Endothelial cell of umbilical vein (primary cell): ENCODE results near the gene VSX2. TPM values are rescaled to one million over a fixed set of nuclear protein-coding genes. Genes with fewer than 3 reads are reported as not detected.
A peak's percentile ranks its signal among the peaks of the same experiment; 100 is the strongest.
"Not testable (repeated sequence)": the region's sequence is repeated elsewhere in the genome, so short reads cannot be mapped to it uniquely, and the experiment has no call there.

ENCODE experiments used
- BruUV-seq: library from RNA; stranded (reverse); fragments of 400-500 nt; replicated peaks from 2 replicates; lab custom pipeline; 2021; lab: Mats Ljungman, UMichigan
- CTCF ChIA-PET: fragments of 300-600, 350-600 bp; sonication (Branson Sonifier 250); formaldehyde crosslinking; loops from one replicate; lab custom pipeline; 2021; ENCODE audit warnings: antibody characterized with exemption, inconsistent platforms; lab: Charles Lee
- POLR2A ChIA-PET: fragments of 300-600, 350-600 bp; sonication (Branson Sonifier 250); formaldehyde crosslinking; loops from one replicate; lab custom pipeline; 2021; ENCODE audit warnings: antibody characterized with exemption, inconsistent platforms; lab: Charles Lee
- DNase-seq: peaks from one replicate; pipeline ENCODE4 v3.0.0-alpha.2; 2011; ENCODE audit warnings: low read depth, low spot score
- FAIRE-seq: peaks from 2 replicates; lab custom pipeline; 2011; peaks lifted over from hg19 to GRCh38; lab: Jason Lieb, UNC
- H2AFZ ChIP-seq: 2 replicates; pipeline ENCODE4 v1.6.0; 2012; ENCODE audit warnings: low read depth, low read length, control low read depth, inconsistent platforms
- H3K27ac ChIP-seq: 2 replicates; pipeline ENCODE4 v1.5.1; 2011; ENCODE audit warnings: low read depth, mild to moderate bottlenecking, control low read depth, low read length, moderate library complexity; ENCODE audit not compliant: insufficient read depth
- H3K27me3 ChIP-seq, 2 experiments: 2 replicates each; pipeline versions ENCODE4 v1.6.0 to v1.6.1; 2011; ENCODE audit warnings: low read length in 2 of 2, mixed read lengths in 1 of 2; ENCODE audit not compliant: control insufficient read depth in 2 of 2, insufficient read depth in 2 of 2
- H3K36me3 ChIP-seq, 2 experiments: 2 replicates in 1 of 2; 3 replicates in 1 of 2; pipeline ENCODE4 v1.5.1; 2011; ENCODE audit warnings: low read length in 2 of 2, mild to moderate bottlenecking in 1 of 2, moderate library complexity in 1 of 2; ENCODE audit not compliant: control insufficient read depth in 2 of 2, insufficient read depth in 2 of 2; ENCODE audit errors: extremely low read depth in 1 of 2
- H3K4me1 ChIP-seq: 3 replicates; pipeline ENCODE4 v1.5.1; 2011; ENCODE audit warnings: mild to moderate bottlenecking, low read length; ENCODE audit not compliant: control insufficient read depth, insufficient read depth; ENCODE audit errors: extremely low read depth
- H3K4me2 ChIP-seq: 2 replicates; pipeline ENCODE4 v1.6.1; 2011; ENCODE audit warnings: low read length, control low read depth, mixed read lengths; ENCODE audit not compliant: insufficient read depth
- H3K4me3 ChIP-seq, 3 experiments: fragments of 200-600 bp in 1 of 3; sonication (generic), shearing (Covaris generic) in 1 of 3; replicated peaks in 1 of 3; 2 replicates each; pipeline ENCODE4 v1.5.1; 2011 to 2016; ENCODE audit warnings: control low read depth in 3 of 3, low read length in 3 of 3, mild to moderate bottlenecking in 2 of 3, inconsistent platforms in 1 of 3, low read depth in 1 of 3, moderate library complexity in 1 of 3; ENCODE audit not compliant: insufficient read depth in 1 of 3
- H3K79me2 ChIP-seq: 2 replicates; pipeline ENCODE4 v1.6.0; 2012; ENCODE audit warnings: low read length, inconsistent platforms; ENCODE audit not compliant: control insufficient read depth, insufficient read depth
- H3K9ac ChIP-seq: replicated peaks from 2 replicates; pipeline ENCODE3; 2011; ENCODE audit warnings: low read length, control low read depth; ENCODE audit not compliant: insufficient read depth; ENCODE audit errors: extremely low read depth
- H3K9me1 ChIP-seq: replicated peaks from 3 replicates; pipeline ENCODE4 v1.6.0; 2011; ENCODE audit warnings: mild to moderate bottlenecking, low read length; ENCODE audit not compliant: control insufficient read depth, insufficient read depth; ENCODE audit errors: extremely low read depth
- H3K9me3 ChIP-seq: replicated peaks from 2 replicates; pipeline ENCODE4 v1.5.1; 2012; ENCODE audit warnings: low read length, inconsistent platforms; ENCODE audit not compliant: control insufficient read depth, insufficient read depth
- H4K20me1 ChIP-seq: replicated peaks from 2 replicates; pipeline ENCODE3; 2011; ENCODE audit warnings: mild to moderate bottlenecking, low read length; ENCODE audit not compliant: control insufficient read depth, insufficient read depth; ENCODE audit errors: extremely low read depth
- CTCF ChIP-seq, 2 donors: IDR thresholded peaks; 1 replicate in 1 of 2; 2 replicates in 1 of 2; pipeline ENCODE4 v1.5.1; 2011; ENCODE audit warnings: low read length in 2 of 2, mild to moderate bottlenecking in 2 of 2, moderate library complexity in 2 of 2, control low read depth in 1 of 2, inconsistent platforms in 1 of 2, low read depth in 1 of 2; ENCODE audit not compliant: insufficient read depth in 1 of 2; ENCODE audit errors: extremely low read depth in 1 of 2
- EZH2 ChIP-seq: IDR thresholded peaks from 2 replicates; pipeline ENCODE4 v1.6.1; 2012; ENCODE audit warnings: borderline replicate concordance, low read depth, mild to moderate bottlenecking, moderate library complexity, low read length, inconsistent platforms; ENCODE audit not compliant: severe bottlenecking
- FOS ChIP-seq: IDR thresholded peaks from 2 replicates; pipeline ENCODE4 v1.6.1; 2011; ENCODE audit warnings: mild to moderate bottlenecking, low read length, moderate library complexity, borderline replicate concordance; ENCODE audit not compliant: insufficient read depth
- GATA2 ChIP-seq: IDR thresholded peaks from 2 replicates; pipeline ENCODE4 v1.7.0; 2011; ENCODE audit warnings: low read depth, mild to moderate bottlenecking, moderate library complexity, mixed read lengths, low read length; ENCODE audit not compliant: insufficient read length, insufficient read depth
- JUN ChIP-seq: IDR thresholded peaks from 2 replicates; pipeline ENCODE4 v1.6.1; 2011; ENCODE audit warnings: borderline replicate concordance, low read depth; ENCODE audit not compliant: insufficient read length, insufficient read depth
- MAX ChIP-seq: IDR thresholded peaks from 2 replicates; pipeline ENCODE4 v1.6.1; 2011; ENCODE audit not compliant: insufficient read depth, insufficient read length
- MYC ChIP-seq: IDR thresholded peaks from one replicate; pipeline ENCODE4 v1.6.1; 2011; ENCODE audit warnings: mild to moderate bottlenecking, low read depth, low read length
- POLR2A ChIP-seq: IDR thresholded peaks from 2 replicates; pipeline ENCODE4 v1.6.1; 2012; ENCODE audit warnings: low read depth, mild to moderate bottlenecking, control low read depth, low read length
- POLR2AphosphoS5 ChIP-seq: IDR thresholded peaks from 2 replicates; pipeline ENCODE4 v1.6.1; 2012; ENCODE audit warnings: low read depth, mild to moderate bottlenecking, control low read depth, low read length, moderate library complexity; ENCODE audit not compliant: insufficient read depth
- dilution Hi-C: fragments of 300-500 bp; cut with MboI; formaldehyde crosslinking; loops from one replicate; pipeline ENCODE4 v1.15.0; 2019; ENCODE audit warnings: low sequenced_read_pairs; ENCODE audit not compliant: extremely low pct_ligation_motif_present
- intact Hi-C: fragments of 100-400 bp; cut with micrococcal nuclease; formaldehyde crosslinking; loops from one replicate; pipeline ENCODE4 v1.10.0; 2022
- polyA plus RNA-seq, 4 experiments: library from polyadenylated mRNA; depleted of rRNA in 3 of 4; stranded (reverse) in 3 of 4; unstranded in 1 of 4; fragments of >200 nt; gene quantifications; 2 replicates each; pipeline versions ENCODE4 v1.2.1 to v1.2.3, GENCODE V29; 2011 to 2012; ENCODE audit warnings: missing spikeins in 1 of 4
- total RNA-seq: library from RNA; stranded (reverse); gene quantifications from 2 replicates; pipeline ENCODE4 v1.2.3, GENCODE V29; 2021

VSX2 gene
- total and polyA plus RNA-seq, 2 donors (not counting 3 experiments of a cell fraction or from before 2014, with no cell fraction given) = not detected

DNA sequence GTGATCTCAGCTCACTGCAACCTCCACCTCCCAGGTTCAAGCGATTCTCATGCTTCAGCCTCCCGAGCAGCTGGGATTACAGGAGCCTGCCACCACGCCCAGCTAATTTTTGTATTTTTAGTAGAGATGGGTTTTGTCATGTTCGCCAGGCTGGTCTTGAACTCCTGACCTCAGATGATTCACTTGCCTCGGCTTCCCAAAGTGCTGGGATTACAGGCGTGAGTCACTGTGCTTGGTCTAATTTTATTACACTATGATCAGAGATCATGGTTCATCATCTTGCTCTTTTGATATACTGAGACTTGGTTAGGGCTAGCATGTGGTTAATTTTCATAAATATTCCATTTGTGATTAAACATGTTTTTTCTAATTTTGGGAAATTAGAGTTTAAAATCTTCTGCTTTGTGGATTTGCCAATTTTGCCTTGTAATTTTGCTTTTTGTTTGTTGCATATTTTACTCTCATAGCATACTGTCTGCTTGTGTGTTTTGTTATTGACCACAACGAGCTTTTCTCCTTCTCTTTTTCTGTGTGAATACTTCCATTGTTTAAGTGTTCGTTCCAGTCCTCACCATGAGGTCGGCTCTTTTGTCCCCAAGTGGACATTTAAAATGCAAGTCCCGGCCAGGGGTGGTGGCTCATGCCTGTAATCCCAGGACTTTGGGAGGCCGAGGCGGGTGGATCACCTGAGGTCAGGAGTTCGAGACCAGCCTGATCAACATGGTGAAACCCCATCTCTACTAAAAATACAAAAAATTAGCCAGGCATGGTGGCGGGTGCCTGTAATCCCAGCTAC lies 31.3 kb downstream of the VSX2 start:
- POLR2A ChIA-PET = interaction anchor here (0.6 kb wide), 1 partner anchor 75 kb away, joined by 4 read pairs; no protein-coding TSS in a partner anchor
- H4K20me1 ChIP-seq, intact Hi-C loops, BruUV-seq, H3K4me3 ChIP-seq, H3K79me2 ChIP-seq, H3K9ac ChIP-seq, dilution Hi-C loops, H3K27me3 ChIP-seq, H3K9me1 ChIP-seq, H3K9me3 ChIP-seq, H2AFZ ChIP-seq, H3K36me3 ChIP-seq, H3K4me1 ChIP-seq, H3K27ac ChIP-seq: not testable (repeated sequence)
- CTCF ChIA-PET = interaction anchor here (1.0 to 1.6 kb wide), 4 partner anchors 13 to 158 kb away, joined by 3 to 9 read pairs (median 6); no protein-coding TSS in a partner anchor
- H3K4me2 ChIP-seq = peak overlapping the region; percentile 24
- peak; percentile 74 for TF ChIP-seq FOS
- DNase-seq = peak; percentile 39
- peak; percentile 63 for FAIRE-seq

GRCh38 chr14:74271365-74271764 lies 32.1 kb downstream of the VSX2 start:
- dilution Hi-C loops (no loop called here), intact Hi-C loops (no loop called here)
- H3K9me3 ChIP-seq = no peaks in the 10 kb centered on the region
- peaks cover 0 to 2% of the 10 kb centered on the region in 2 experiments for H3K27me3 ChIP-seq
- DNase-seq = no peak
- POLR2A ChIA-PET = no interaction called here
- TF ChIP-seq EZH2 (no peak), MAX (no peak), POLR2A (no peak), FOS (no peak), POLR2AphosphoS5 (no peak), JUN (no peak), GATA2 (no peak), CTCF (IDR thresholded peaks at IDR 0.05; ENCODE audit: extremely low read depth in 1 of 2, insufficient read depth in 1 of 2, low read depth in 1 of 2, low read length in 2 of 2) (no peak), MYC (no peak)
- no peak overlapping the region for H3K9ac ChIP-seq
- CTCF ChIA-PET = interaction anchor here (1.6 kb wide), 1 partner anchor 159 kb away, joined by 4 read pairs; no protein-coding TSS in a partner anchor
- H3K36me3 ChIP-seq = no peaks in the 10 kb centered on the region
- no peaks in the 10 kb centered on the region for H4K20me1 ChIP-seq
- no peak overlapping the region for H2AFZ ChIP-seq
- no peaks in the 10 kb centered on the region for H3K79me2 ChIP-seq
- no TSS peak for BruUV-seq
- FAIRE-seq = no peak
- peaks cover 8% of the 10 kb centered on the region for H3K4me1 ChIP-seq
- no peak overlapping the region for H3K4me3 ChIP-seq
- H3K9me1 ChIP-seq = no peaks in the 10 kb centered on the region
- H3K27ac ChIP-seq = no peak overlapping the region
- H3K4me2 ChIP-seq = no peak overlapping the region
